Measurements from ENCODE around the gene SHISAL1. TPM values are rescaled to one million over a fixed set of nuclear protein-coding genes. Genes with fewer than 3 reads are reported as not detected.

The SHISAL1 gene
- total and polyA plus RNA-seq, 4 donors: 0.12 to 0.74 (median 0.34) TPM

- 71 to 74% methylated on average over 19 of the region's 19 CpGs for WGBS, 2 donors
- ATAC-seq (ENCODE audit: insufficient read depth, low FRiP score) (no peak), DNase-seq (peak in 1 of 3 donors; percentile 10)
- H3K36me3 ChIP-seq (ENCODE audit: control insufficient read depth in 4 of 4, insufficient read depth in 4 of 4, low read length in 4 of 4): no peaks in the 10 kb centered on the region
- H3K27me3 ChIP-seq (ENCODE audit: control insufficient read depth in 3 of 3, insufficient read depth in 3 of 3, low read length in 2 of 3): no peaks in the 10 kb centered on the region
- H3K4me1 ChIP-seq (ENCODE audit: control insufficient read depth in 5 of 5, insufficient read depth in 5 of 5, low read length in 5 of 5): peaks cover 0 to 8% (median 0%) of the 10 kb centered on the region in 5 donors
- no peak for TF ChIP-seq CTCF (IDR thresholded peaks at IDR 0.05; ENCODE audit: control extremely low read depth, extremely low read depth)
- H3K27ac ChIP-seq (ENCODE audit: low read depth in 1 of 2, low read length in 1 of 2): no peak overlapping the region
- peaks cover 0 to 5% (median 0%) of the 10 kb centered on the region in 4 donors for H3K9me3 ChIP-seq (ENCODE audit: control insufficient read depth in 4 of 4, insufficient read depth in 3 of 4, low read length in 3 of 4)
- no peak overlapping the region for H3K4me3 ChIP-seq
- no peak overlapping the region for H3K9ac ChIP-seq (ENCODE audit: insufficient read depth in 1 of 2, low read length in 2 of 2)
These were observed 53.2 kb downstream of the SHISAL1 start for GRCh38 chr22:44259366-44260215.

GRCh38 chr22:44256556-44257485 lies 55.9 kb downstream of the SHISAL1 start:
- Histone ChIP-seq H3K9me3 (ENCODE audit: control insufficient read depth in 4 of 4, insufficient read depth in 3 of 4, low read length in 3 of 4) (no peaks in the 10 kb centered on the region), H3K27me3 (ENCODE audit: control insufficient read depth in 3 of 3, insufficient read depth in 3 of 3, low read length in 2 of 3) (no peaks in the 10 kb centered on the region), H3K9ac (ENCODE audit: insufficient read depth in 1 of 2, low read length in 2 of 2) (no peak overlapping the region), H3K36me3 (ENCODE audit: control insufficient read depth in 4 of 4, insufficient read depth in 4 of 4, low read length in 4 of 4) (no peaks in the 10 kb centered on the region), H3K4me3 (no peak overlapping the region), H3K27ac (ENCODE audit: low read depth in 1 of 2, low read length in 1 of 2) (no peak overlapping the region), H3K4me1 (ENCODE audit: control insufficient read depth in 5 of 5, insufficient read depth in 5 of 5, low read length in 5 of 5) (peaks cover 0 to 8% (median 0%) of the 10 kb centered on the region in 5 donors)
- DNase-seq (peak; percentile 61 to 70 (median 63)), ATAC-seq (ENCODE audit: insufficient read depth, low FRiP score) (no peak)
- TF ChIP-seq CTCF (IDR thresholded peaks at IDR 0.05; ENCODE audit: control extremely low read depth, extremely low read depth): no peak
- 48 to 65% methylated on average over 13 of the region's 13 CpGs for WGBS, 2 donors

- WGBS, 2 donors: 84 to 94% methylated on average over 6 of the region's 6 CpGs
- Histone ChIP-seq H3K27ac (ENCODE audit: low read depth in 1 of 2, low read length in 1 of 2) (no peak overlapping the region), H3K9me3 (ENCODE audit: control insufficient read depth in 4 of 4, insufficient read depth in 3 of 4, low read length in 3 of 4) (no peaks in the 10 kb centered on the region), H3K36me3 (ENCODE audit: control insufficient read depth in 4 of 4, insufficient read depth in 4 of 4, low read length in 4 of 4) (no peaks in the 10 kb centered on the region), H3K4me3 (no peak overlapping the region), H3K9ac (ENCODE audit: insufficient read depth in 1 of 2, low read length in 2 of 2) (no peak overlapping the region), H3K27me3 (ENCODE audit: control insufficient read depth in 3 of 3, insufficient read depth in 3 of 3, low read length in 2 of 3) (no peaks in the 10 kb centered on the region), H3K4me1 (ENCODE audit: control insufficient read depth in 5 of 5, insufficient read depth in 5 of 5, low read length in 5 of 5) (peaks cover 0 to 8% (median 0%) of the 10 kb centered on the region in 5 donors)
- ATAC-seq (ENCODE audit: insufficient read depth, low FRiP score) (no peak), DNase-seq (no peak)
- no peak for TF ChIP-seq CTCF (IDR thresholded peaks at IDR 0.05; ENCODE audit: control extremely low read depth, extremely low read depth)
These were observed 56.7 kb downstream of the SHISAL1 start for GRCh38 chr22:44256085-44256484.
